NCI-H510A (cell line): ENCODE data around the gene PARP14.
"Not testable (repeated sequence)": the region's sequence is repeated elsewhere in the genome, so short reads cannot be mapped to it uniquely, and the experiment has no call there.

ENCODE experiments used
- DNase-seq: peaks from one replicate; lab custom pipeline; 2025; lab: John Stamatoyannopoulos, UW

Gene PARP14

GRCh38 chr3:122727294-122727693 lies 46.7 kb downstream of the PARP14 start:
- no peak for DNase-seq

GRCh38 chr3:122727766-122728165 lies 47.1 kb downstream of the PARP14 start:
- no peak for DNase-seq

GRCh38 chr3:122728186-122728585 lies 47.5 kb downstream of the PARP14 start:
- no peak for DNase-seq

GRCh38 chr3:122728756-122729514 lies 48.3 kb downstream of the PARP14 start:
- DNase-seq: no peak

GRCh38 chr3:122730240-122730639 lies 49.6 kb downstream of the PARP14 start:
- no peak for DNase-seq

GRCh38 chr3:122732682-122733525 lies 52.3 kb downstream of the PARP14 start:
- DNase-seq: not testable (repeated sequence)

- DNase-seq: no peak
Observed at GRCh38 chr3:122739172-122739571, 58.5 kb downstream of the PARP14 start.

GRCh38 chr3:122742234-122742633 lies 61.6 kb downstream of the PARP14 start:
- DNase-seq: no peak

- no peak for DNase-seq
Observed at GRCh38 chr3:122743581-122744120, 63.0 kb downstream of the PARP14 start.

GRCh38 chr3:122745369-122746021 lies 64.9 kb downstream of the PARP14 start:
- DNase-seq: no peak

GRCh38 chr3:122747295-122747694 lies 66.7 kb downstream of the PARP14 start:
- not testable (repeated sequence) for DNase-seq

GRCh38 chr3:122748347-122748746 lies 67.7 kb downstream of the PARP14 start:
- DNase-seq: no peak

GRCh38 chr3:122754929-122755328 lies 74.3 kb downstream of the PARP14 start:
- no peak for DNase-seq

- no peak for DNase-seq
Observed at GRCh38 chr3:122755491-122755890, 74.9 kb downstream of the PARP14 start.

GRCh38 chr3:122758877-122759560 lies 78.4 kb downstream of the PARP14 start:
- DNase-seq: no peak

- no peak for DNase-seq
Observed at GRCh38 chr3:122760453-122761271, 80.0 kb downstream of the PARP14 start.

GRCh38 chr3:122766430-122766829 lies 85.8 kb downstream of the PARP14 start:
- DNase-seq: no peak

- DNase-seq: no peak
Observed at GRCh38 chr3:122767540-122768372, 87.1 kb downstream of the PARP14 start.

GRCh38 chr3:122770521-122771202 lies 90.0 kb downstream of the PARP14 start:
- DNase-seq: no peak
